ENCODE results near the gene CUEDC2.

DNA sequence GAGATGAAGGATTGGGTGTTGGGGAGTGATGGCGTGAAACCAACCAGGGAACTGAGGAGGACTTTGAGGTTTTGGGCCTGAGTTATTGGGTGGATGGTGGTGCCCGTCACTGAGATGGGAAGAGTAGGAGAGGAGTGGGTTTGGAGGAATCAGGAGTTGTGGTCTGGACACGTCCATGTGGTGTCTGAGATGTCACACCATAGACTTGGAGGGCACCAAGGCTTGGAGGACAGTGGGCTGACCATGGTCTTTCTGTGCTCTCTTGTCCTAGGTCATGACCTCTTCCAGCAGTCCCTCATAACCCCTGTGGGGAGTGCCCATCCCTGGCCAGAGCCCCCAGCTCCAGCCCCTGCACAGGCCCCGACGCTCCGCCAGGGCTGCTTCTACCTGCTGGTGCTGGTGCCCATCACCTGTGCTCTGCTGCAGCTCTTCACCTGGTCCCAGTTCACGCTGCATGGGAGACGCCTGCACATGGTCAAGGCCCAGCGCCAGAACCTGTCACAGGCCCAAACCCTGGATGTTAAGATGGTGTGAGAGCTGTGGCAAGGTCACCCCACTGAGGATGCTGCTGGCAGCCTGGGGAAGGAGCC lies 43.2 kb upstream of the CUEDC2 start:
- TF ChIP-seq, protein P1, sequence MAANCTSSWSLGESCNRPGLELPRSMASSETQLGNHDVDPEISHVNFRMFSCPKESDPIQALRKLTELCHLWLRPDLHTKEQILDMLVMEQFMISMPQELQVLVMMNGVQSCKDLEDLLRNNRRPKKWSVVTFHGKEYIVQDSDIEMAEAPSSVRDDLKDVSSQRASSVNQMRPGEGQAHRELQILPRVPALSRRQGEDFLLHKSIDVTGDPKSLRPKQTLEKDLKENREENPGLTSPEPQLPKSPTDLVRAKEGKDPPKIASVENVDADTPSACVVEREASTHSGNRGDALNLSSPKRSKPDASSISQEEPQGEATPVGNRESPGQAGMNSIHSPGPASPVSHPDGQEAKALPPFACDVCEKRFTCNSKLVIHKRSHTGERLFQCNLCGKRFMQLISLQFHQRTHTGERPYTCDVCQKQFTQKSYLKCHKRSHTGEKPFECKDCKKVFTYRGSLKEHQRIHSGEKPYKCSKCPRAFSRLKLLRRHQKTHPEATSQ (tag by site-specific recombination; IDR thresholded peaks at IDR 0.05), result no peak
- TF ChIP-seq, protein P2, sequence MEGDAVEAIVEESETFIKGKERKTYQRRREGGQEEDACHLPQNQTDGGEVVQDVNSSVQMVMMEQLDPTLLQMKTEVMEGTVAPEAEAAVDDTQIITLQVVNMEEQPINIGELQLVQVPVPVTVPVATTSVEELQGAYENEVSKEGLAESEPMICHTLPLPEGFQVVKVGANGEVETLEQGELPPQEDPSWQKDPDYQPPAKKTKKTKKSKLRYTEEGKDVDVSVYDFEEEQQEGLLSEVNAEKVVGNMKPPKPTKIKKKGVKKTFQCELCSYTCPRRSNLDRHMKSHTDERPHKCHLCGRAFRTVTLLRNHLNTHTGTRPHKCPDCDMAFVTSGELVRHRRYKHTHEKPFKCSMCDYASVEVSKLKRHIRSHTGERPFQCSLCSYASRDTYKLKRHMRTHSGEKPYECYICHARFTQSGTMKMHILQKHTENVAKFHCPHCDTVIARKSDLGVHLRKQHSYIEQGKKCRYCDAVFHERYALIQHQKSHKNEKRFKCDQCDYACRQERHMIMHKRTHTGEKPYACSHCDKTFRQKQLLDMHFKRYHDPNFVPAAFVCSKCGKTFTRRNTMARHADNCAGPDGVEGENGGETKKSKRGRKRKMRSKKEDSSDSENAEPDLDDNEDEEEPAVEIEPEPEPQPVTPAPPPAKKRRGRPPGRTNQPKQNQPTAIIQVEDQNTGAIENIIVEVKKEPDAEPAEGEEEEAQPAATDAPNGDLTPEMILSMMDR (tag by site-specific recombination; IDR thresholded peaks at IDR 0.05), result no peak
- TF ChIP-seq, protein P3, sequence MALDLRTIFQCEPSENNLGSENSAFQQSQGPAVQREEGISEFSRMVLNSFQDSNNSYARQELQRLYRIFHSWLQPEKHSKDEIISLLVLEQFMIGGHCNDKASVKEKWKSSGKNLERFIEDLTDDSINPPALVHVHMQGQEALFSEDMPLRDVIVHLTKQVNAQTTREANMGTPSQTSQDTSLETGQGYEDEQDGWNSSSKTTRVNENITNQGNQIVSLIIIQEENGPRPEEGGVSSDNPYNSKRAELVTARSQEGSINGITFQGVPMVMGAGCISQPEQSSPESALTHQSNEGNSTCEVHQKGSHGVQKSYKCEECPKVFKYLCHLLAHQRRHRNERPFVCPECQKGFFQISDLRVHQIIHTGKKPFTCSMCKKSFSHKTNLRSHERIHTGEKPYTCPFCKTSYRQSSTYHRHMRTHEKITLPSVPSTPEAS (tag by site-specific recombination; IDR thresholded peaks at IDR 0.05), result no peak
- TF ChIP-seq ZNF600 (tag by site-specific recombination; IDR thresholded peaks at IDR 0.05) (0 out of 2 replicates have a peak, but pooled peaks have one; percentile 22), ZNF426 (tag by site-specific recombination; IDR thresholded peaks at IDR 0.05) (no peak), ZNF202 (tag by site-specific recombination; IDR thresholded peaks at IDR 0.05; ENCODE audit: borderline replicate concordance) (no peak), ZNF302 (tag by site-specific recombination; IDR thresholded peaks at IDR 0.05; ENCODE audit: low read depth) (no peak), KLF16 (tag by site-specific recombination; IDR thresholded peaks at IDR 0.05) (no peak), ZBTB21 (tag by site-specific recombination; IDR thresholded peaks at IDR 0.05) (no peak)
- TF ChIP-seq, protein P4, sequence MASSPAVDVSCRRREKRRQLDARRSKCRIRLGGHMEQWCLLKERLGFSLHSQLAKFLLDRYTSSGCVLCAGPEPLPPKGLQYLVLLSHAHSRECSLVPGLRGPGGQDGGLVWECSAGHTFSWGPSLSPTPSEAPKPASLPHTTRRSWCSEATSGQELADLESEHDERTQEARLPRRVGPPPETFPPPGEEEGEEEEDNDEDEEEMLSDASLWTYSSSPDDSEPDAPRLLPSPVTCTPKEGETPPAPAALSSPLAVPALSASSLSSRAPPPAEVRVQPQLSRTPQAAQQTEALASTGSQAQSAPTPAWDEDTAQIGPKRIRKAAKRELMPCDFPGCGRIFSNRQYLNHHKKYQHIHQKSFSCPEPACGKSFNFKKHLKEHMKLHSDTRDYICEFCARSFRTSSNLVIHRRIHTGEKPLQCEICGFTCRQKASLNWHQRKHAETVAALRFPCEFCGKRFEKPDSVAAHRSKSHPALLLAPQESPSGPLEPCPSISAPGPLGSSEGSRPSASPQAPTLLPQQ (tag by site-specific recombination; IDR thresholded peaks at IDR 0.05), result no peak
